ENCODE measurements around the gene FUS. TPM values are rescaled to one million over a fixed set of nuclear protein-coding genes. Genes with fewer than 3 reads are reported as not detected.

Gene FUS
- total RNA-seq, 1 experiment from 2014 or later, result 481 TPM

DNA sequence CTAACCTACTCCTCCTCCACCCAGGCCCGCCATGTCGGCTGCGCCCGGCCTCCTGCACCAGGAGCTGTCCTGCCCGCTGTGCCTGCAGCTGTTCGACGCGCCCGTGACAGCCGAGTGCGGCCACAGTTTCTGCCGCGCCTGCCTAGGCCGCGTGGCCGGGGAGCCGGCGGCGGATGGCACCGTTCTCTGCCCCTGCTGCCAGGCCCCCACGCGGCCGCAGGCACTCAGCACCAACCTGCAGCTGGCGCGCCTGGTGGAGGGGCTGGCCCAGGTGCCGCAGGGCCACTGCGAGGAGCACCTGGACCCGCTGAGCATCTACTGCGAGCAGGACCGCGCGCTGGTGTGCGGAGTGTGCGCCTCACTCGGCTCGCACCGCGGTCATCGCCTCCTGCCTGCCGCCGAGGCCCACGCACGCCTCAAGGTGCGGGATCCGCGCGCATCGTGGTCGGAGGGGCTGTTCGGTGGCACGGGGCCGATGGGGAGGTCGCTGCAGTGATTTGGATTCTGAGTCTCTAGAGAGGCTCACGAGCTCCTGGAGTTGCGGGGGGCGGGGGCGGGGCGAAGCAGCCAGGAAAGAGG, 34.9 kb downstream of the FUS start:
- H3K4me1 Mint-ChIP-seq (ENCODE audit: insufficient read depth, unreplicated experiment), result no peaks in the 10 kb centered on the region
- no TSS peak for BruUV-seq (replicated peaks)
- no peak for DNase-seq (ENCODE audit: unreplicated experiment)
- ChIA-PET CTCF (interaction anchor here (0.7 to 0.8 kb wide), 3 partner anchors 13 to 89 kb away, joined by 3 read pairs; no protein-coding TSS in a partner anchor), POLR2A (interaction anchor here (0.6 to 1.1 kb wide), 3 partner anchors 8 to 32 kb away, joined by 3 to 4 read pairs (median 3); no protein-coding TSS in a partner anchor)
- H3K36me3 Mint-ChIP-seq (ENCODE audit: insufficient read depth, unreplicated experiment), result no peaks in the 10 kb centered on the region
- no peak overlapping the region for H3K27ac Mint-ChIP-seq (ENCODE audit: low read depth, unreplicated experiment)
- TF ChIP-seq, protein P1, sequence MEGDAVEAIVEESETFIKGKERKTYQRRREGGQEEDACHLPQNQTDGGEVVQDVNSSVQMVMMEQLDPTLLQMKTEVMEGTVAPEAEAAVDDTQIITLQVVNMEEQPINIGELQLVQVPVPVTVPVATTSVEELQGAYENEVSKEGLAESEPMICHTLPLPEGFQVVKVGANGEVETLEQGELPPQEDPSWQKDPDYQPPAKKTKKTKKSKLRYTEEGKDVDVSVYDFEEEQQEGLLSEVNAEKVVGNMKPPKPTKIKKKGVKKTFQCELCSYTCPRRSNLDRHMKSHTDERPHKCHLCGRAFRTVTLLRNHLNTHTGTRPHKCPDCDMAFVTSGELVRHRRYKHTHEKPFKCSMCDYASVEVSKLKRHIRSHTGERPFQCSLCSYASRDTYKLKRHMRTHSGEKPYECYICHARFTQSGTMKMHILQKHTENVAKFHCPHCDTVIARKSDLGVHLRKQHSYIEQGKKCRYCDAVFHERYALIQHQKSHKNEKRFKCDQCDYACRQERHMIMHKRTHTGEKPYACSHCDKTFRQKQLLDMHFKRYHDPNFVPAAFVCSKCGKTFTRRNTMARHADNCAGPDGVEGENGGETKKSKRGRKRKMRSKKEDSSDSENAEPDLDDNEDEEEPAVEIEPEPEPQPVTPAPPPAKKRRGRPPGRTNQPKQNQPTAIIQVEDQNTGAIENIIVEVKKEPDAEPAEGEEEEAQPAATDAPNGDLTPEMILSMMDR (IDR thresholded peaks at IDR 0.05; ENCODE audit: unreplicated experiment), result no peak
- H3K4me3 Mint-ChIP-seq (ENCODE audit: unreplicated experiment), result peak overlapping the region; percentile 49
- intact Hi-C loops (cut with micrococcal nuclease), result no loop called here
- peaks cover 45% of the 10 kb centered on the region for H3K27me3 Mint-ChIP-seq (ENCODE audit: insufficient read depth, unreplicated experiment)
- no peaks in the 10 kb centered on the region for H3K9me3 Mint-ChIP-seq (ENCODE audit: unreplicated experiment)

DNA sequence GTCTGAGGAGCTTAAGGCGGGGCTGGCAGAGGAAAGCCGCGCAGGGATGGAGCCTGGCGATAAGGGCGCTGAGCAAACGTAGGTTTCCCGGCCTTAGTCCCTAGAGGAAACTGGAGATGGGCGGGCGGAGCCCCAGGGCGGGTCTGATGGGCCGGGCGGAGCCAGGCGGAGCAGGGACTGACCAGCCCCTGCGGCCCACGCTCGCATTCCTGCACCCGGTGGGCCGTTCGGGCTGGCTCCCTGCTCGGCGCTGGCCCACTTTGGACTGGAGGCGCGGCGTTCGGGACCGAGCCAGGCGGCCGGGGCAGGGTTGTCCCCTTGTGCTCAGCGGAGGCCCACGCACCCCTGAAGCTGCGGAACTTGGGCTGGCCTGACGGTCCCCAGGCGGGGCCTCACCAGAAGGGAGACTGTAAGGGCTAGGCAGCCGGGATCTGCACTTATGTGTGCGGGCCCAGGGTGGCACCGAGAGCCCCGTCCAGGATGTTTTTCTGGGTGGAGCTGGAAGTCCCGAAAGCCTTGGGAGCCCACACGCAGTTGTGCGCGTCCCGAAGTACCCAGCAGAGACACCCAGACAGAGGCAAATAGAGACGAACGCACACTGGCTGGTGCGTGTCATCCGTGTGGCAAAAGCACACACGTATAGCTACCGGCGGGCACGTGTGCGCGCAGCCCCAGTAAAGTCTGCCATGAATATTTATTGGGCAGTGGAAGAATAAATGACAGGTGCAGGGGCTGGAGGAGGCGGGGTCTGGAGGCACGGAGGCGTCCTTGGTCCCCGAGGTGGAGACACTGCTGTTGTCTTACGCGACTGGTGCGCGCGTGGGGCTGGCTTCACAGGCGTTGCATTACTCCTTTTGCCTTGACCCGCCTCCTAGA, 35.6 kb downstream of the FUS start:
- intact Hi-C loops (cut with micrococcal nuclease), result no loop called here
- BruUV-seq (replicated peaks), result no TSS peak
- no peaks in the 10 kb centered on the region for H3K9me3 Mint-ChIP-seq (ENCODE audit: unreplicated experiment)
- TF ChIP-seq, protein P1 (IDR thresholded peaks at IDR 0.05; ENCODE audit: unreplicated experiment), result no peak
- H3K36me3 Mint-ChIP-seq (ENCODE audit: insufficient read depth, unreplicated experiment), result no peaks in the 10 kb centered on the region
- H3K4me1 Mint-ChIP-seq (ENCODE audit: insufficient read depth, unreplicated experiment), result no peaks in the 10 kb centered on the region
- no peak overlapping the region for H3K27ac Mint-ChIP-seq (ENCODE audit: low read depth, unreplicated experiment)
- ChIA-PET CTCF (interaction anchor here (0.7 to 1.6 kb wide), 6 partner anchors 14 to 653 kb away, joined by 3 read pairs; no protein-coding TSS in a partner anchor), POLR2A (interaction anchor here (0.9 to 1.1 kb wide), 2 partner anchors 9 to 20 kb away, joined by 3 to 4 read pairs; no protein-coding TSS in a partner anchor)
- H3K4me3 Mint-ChIP-seq (ENCODE audit: unreplicated experiment), result peak overlapping the region; percentile 49
- peaks cover 49% of the 10 kb centered on the region for H3K27me3 Mint-ChIP-seq (ENCODE audit: insufficient read depth, unreplicated experiment)
- DNase-seq (ENCODE audit: unreplicated experiment), result peak; percentile 48

DNA sequence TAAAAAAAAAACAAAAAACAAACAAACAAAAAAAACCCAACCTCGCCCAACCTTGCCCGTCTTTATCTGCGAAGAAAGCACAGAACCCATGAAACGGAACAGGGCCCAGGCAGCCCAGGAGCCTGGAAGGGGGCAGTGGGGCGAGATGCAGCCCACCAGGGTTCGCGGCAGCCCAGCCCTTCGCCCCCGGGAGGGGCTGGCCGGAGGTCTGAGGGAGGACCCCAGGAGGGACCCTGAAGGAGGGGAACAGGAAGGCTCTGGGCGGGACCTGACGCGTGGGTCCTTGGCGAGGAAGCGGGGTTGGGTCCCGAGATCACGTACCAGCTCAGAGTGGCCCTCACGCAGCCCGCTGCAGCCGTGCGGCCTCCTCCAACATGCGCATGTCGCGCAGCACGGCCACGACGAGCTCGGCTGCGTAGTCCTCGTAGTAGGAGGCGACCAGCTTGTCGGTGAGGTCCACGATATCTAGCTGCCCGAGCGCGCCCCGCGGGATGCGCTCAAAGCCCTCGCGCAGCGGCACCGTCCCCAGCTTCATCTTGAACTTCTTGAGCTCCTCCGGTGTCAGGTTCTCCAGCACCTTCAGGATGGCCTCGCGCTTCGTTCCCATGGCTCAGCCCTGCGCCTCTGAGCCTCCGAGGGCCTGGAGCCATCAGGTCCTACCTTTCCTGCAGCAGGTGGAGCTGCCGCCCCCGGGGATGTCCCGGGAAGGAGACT, 36.6 kb downstream of the FUS start, which contains the start of gene PYDC1:
TSS of gene PYDC1 (minus strand) at position 714 of the 714 bp plus-strand sequence. CDS start at position 607, 107 bp downstream.
- no peaks in the 10 kb centered on the region for H3K9me3 Mint-ChIP-seq (ENCODE audit: unreplicated experiment)
- H3K4me1 Mint-ChIP-seq (ENCODE audit: insufficient read depth, unreplicated experiment), result no peaks in the 10 kb centered on the region
- no peak within 1 kb of the TSS for H3K27ac Mint-ChIP-seq (ENCODE audit: low read depth, unreplicated experiment)
- BruUV-seq (replicated peaks), result no TSS peak
- ChIA-PET CTCF (interaction anchor here (0.5 to 1.6 kb wide), 8 partner anchors 10 to 652 kb away, joined by 3 to 4 read pairs (median 3); no protein-coding TSS in a partner anchor), POLR2A (interaction anchor here (0.5 to 1.1 kb wide), 4 partner anchors 10 to 55 kb away, joined by 3 read pairs; no protein-coding TSS in a partner anchor)
- H3K4me3 Mint-ChIP-seq (ENCODE audit: unreplicated experiment), result peak within 1 kb of the TSS; percentile 49
- peaks cover 51% of the 10 kb centered on the region for H3K27me3 Mint-ChIP-seq (ENCODE audit: insufficient read depth, unreplicated experiment)
- no peak for DNase-seq (ENCODE audit: unreplicated experiment)
- intact Hi-C loops (cut with micrococcal nuclease), result no loop called here
- no peaks in the 10 kb centered on the region for H3K36me3 Mint-ChIP-seq (ENCODE audit: insufficient read depth, unreplicated experiment)
- TF ChIP-seq, protein P1 (IDR thresholded peaks at IDR 0.05; ENCODE audit: unreplicated experiment), result no peak
